ENCODE results near the gene PYROXD2.

DNA sequence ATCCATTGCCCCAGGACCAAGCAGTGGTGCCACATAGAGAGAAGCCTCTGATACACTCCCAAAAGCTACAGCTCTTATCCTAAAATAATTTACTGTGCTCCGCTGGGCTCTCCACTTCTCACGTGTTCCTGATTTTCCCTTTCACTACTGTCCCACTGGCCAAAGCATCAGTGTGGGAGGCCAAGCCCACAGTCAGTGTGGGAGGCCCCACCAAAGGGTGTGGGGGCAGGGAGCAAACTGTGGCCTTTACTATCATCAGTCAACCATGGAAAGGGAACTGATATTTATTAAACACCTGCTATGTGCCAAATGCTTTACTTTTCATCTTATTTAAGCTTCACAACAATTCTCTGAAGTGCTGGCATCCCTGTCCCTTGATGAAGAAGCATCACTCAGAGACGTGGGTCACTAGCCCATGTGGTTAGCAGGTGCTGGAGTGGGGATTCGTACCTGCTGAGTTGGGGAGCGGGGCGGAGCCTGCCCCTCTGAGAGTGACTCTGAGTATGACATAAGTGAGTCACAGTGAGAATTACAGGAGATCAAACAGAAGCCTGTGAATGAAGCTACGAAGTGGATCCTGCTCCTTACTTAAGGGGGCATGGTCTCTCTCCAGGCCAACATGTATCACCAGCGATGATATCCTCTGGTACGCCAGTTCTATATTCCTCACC, 50.4 kb downstream of the PYROXD2 start:
- TF ChIP-seq, protein P1, sequence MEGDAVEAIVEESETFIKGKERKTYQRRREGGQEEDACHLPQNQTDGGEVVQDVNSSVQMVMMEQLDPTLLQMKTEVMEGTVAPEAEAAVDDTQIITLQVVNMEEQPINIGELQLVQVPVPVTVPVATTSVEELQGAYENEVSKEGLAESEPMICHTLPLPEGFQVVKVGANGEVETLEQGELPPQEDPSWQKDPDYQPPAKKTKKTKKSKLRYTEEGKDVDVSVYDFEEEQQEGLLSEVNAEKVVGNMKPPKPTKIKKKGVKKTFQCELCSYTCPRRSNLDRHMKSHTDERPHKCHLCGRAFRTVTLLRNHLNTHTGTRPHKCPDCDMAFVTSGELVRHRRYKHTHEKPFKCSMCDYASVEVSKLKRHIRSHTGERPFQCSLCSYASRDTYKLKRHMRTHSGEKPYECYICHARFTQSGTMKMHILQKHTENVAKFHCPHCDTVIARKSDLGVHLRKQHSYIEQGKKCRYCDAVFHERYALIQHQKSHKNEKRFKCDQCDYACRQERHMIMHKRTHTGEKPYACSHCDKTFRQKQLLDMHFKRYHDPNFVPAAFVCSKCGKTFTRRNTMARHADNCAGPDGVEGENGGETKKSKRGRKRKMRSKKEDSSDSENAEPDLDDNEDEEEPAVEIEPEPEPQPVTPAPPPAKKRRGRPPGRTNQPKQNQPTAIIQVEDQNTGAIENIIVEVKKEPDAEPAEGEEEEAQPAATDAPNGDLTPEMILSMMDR (IDR thresholded peaks at IDR 0.05; ENCODE audit: poor library complexity, severe bottlenecking) = no peak
- TF ChIP-seq EP300 (conservative IDR thresholded peaks at IDR 0.05; ENCODE audit: poor library complexity, severe bottlenecking) (no peak), SMC3 (conservative IDR thresholded peaks at IDR 0.05; ENCODE audit: poor library complexity) (no peak), EZH2 (IDR thresholded peaks at IDR 0.05; ENCODE audit: borderline replicate concordance, insufficient read depth, low read length, poor library complexity, severe bottlenecking) (no peak), MXI1 (conservative IDR thresholded peaks at IDR 0.05; ENCODE audit: poor library complexity, severe bottlenecking) (no peak), RAD21 (conservative IDR thresholded peaks at IDR 0.05) (no peak), TAF1 (IDR thresholded peaks at IDR 0.05; ENCODE audit: low read depth) (no peak)
- TF ChIP-seq, protein P2, sequence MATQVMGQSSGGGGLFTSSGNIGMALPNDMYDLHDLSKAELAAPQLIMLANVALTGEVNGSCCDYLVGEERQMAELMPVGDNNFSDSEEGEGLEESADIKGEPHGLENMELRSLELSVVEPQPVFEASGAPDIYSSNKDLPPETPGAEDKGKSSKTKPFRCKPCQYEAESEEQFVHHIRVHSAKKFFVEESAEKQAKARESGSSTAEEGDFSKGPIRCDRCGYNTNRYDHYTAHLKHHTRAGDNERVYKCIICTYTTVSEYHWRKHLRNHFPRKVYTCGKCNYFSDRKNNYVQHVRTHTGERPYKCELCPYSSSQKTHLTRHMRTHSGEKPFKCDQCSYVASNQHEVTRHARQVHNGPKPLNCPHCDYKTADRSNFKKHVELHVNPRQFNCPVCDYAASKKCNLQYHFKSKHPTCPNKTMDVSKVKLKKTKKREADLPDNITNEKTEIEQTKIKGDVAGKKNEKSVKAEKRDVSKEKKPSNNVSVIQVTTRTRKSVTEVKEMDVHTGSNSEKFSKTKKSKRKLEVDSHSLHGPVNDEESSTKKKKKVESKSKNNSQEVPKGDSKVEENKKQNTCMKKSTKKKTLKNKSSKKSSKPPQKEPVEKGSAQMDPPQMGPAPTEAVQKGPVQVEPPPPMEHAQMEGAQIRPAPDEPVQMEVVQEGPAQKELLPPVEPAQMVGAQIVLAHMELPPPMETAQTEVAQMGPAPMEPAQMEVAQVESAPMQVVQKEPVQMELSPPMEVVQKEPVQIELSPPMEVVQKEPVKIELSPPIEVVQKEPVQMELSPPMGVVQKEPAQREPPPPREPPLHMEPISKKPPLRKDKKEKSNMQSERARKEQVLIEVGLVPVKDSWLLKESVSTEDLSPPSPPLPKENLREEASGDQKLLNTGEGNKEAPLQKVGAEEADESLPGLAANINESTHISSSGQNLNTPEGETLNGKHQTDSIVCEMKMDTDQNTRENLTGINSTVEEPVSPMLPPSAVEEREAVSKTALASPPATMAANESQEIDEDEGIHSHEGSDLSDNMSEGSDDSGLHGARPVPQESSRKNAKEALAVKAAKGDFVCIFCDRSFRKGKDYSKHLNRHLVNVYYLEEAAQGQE (IDR thresholded peaks at IDR 0.05; ENCODE audit: borderline replicate concordance) = no peak

Data from neural cell (in vitro differentiated cells).